H1 (cell line): Measurements from ENCODE around the gene RPS6KA2.

Experiments used
- EGR1 ChIP-seq: IDR thresholded peaks from 2 replicates; pipeline ENCODE4 v1.6.1; 2011; ENCODE audit warnings: low read depth, low read length, borderline replicate concordance
- EP300 ChIP-seq, 2 experiments: IDR thresholded peaks; 1 replicate in 1 of 2; 2 replicates in 1 of 2; pipeline ENCODE4 v1.6.1; 2011 to 2012; ENCODE audit warnings: low read depth in 2 of 2, low read length in 2 of 2, mild to moderate bottlenecking in 2 of 2, borderline replicate concordance in 1 of 2, inconsistent platforms in 1 of 2, moderate library complexity in 1 of 2
- POLR2A ChIP-seq, 2 experiments: IDR thresholded peaks; 1 replicate in 1 of 2; 2 replicates in 1 of 2; pipeline ENCODE4 v1.6.1; 2011; ENCODE audit warnings: low read depth in 2 of 2, low read length in 2 of 2, mild to moderate bottlenecking in 2 of 2; ENCODE audit errors: control extremely low read depth in 1 of 2
- RAD21 ChIP-seq, 2 experiments: IDR thresholded peaks in 1 of 2; conservative IDR thresholded peaks in 1 of 2; 2 replicates each; pipeline ENCODE4 v1.6.1; 2011; ENCODE audit warnings: low read depth in 2 of 2, low read length in 2 of 2, improper control_type of control experiment in 1 of 2, inconsistent platforms in 1 of 2, mild to moderate bottlenecking in 1 of 2, moderate library complexity in 1 of 2
- TF ChIP-seq, protein P1 (sequence below), 3 experiments: IDR thresholded peaks; 1 replicate in 2 of 3; 2 replicates in 1 of 3; pipeline versions ENCODE4 v1.5.1 to v1.6.1; 2011; ENCODE audit warnings: low read length in 3 of 3, mild to moderate bottlenecking in 3 of 3, inconsistent platforms in 2 of 3, low read depth in 1 of 3, moderate library complexity in 1 of 3; ENCODE audit not compliant: insufficient read depth in 1 of 3; ENCODE audit errors: control extremely low read depth in 1 of 3

DNA sequence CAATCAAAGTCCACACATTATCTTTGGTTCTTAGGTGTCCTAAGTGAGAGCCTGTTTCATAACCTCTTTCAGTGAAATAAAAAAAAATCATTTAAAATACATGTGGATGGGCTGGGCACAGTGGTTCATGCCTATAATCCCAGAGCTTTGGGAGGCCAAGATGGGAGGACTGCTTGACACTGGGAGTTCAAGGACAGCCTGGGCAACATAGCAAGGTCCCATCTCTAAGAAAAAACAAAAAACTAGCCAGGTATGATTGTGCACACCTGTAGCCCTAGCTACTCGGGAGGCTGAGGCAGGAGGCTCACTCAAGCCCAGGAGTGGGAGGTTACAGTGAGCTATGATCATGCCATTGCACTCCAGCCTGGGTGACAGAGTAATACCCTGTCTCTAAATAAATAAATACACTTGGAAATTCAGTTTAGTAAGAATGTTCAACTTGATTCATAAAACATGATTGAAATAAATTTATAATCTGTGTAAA, 247.9 kb downstream of the RPS6KA2 start:
- TF ChIP-seq EP300 (IDR thresholded peaks at IDR 0.05; ENCODE audit: borderline replicate concordance in 1 of 2, low read depth in 2 of 2, low read length in 2 of 2) (no peak), POLR2A (IDR thresholded peaks at IDR 0.05; ENCODE audit: control extremely low read depth in 1 of 2, low read depth in 2 of 2, low read length in 2 of 2) (no peak), RAD21 (IDR thresholded peaks at IDR 0.05 in 1 of 2, conservative IDR thresholded peaks at IDR 0.05 in 1 of 2; ENCODE audit: low read depth in 2 of 2, low read length in 2 of 2) (no peak), EGR1 (no peak)
- TF ChIP-seq, protein P1, sequence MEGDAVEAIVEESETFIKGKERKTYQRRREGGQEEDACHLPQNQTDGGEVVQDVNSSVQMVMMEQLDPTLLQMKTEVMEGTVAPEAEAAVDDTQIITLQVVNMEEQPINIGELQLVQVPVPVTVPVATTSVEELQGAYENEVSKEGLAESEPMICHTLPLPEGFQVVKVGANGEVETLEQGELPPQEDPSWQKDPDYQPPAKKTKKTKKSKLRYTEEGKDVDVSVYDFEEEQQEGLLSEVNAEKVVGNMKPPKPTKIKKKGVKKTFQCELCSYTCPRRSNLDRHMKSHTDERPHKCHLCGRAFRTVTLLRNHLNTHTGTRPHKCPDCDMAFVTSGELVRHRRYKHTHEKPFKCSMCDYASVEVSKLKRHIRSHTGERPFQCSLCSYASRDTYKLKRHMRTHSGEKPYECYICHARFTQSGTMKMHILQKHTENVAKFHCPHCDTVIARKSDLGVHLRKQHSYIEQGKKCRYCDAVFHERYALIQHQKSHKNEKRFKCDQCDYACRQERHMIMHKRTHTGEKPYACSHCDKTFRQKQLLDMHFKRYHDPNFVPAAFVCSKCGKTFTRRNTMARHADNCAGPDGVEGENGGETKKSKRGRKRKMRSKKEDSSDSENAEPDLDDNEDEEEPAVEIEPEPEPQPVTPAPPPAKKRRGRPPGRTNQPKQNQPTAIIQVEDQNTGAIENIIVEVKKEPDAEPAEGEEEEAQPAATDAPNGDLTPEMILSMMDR (IDR thresholded peaks at IDR 0.05; ENCODE audit: control extremely low read depth in 1 of 3, insufficient read depth in 1 of 3, low read depth in 1 of 3, low read length in 3 of 3), result no peak
